Cardiac muscle cell (in vitro differentiated cells and primary cell): ENCODE data around the gene METTL6. TPM values are rescaled to one million over a fixed set of nuclear protein-coding genes. Genes with fewer than 3 reads are reported as not detected.
A peak's percentile ranks its signal among the peaks of the same experiment; 100 is the strongest.

Experiments used
- DNase-seq, 2 donors: peaks; one replicate each; pipeline versions ENCODE4 v3.0.0 to v3.0.0-alpha.2; 2010 to 2017; ENCODE audit warnings: low read depth in 1 of 2, low spot score in 1 of 2
- H3K27ac ChIP-seq: fragments of 200-600 bp; sonication (generic); 2 replicates; pipeline ENCODE4 v1.5.1; 2016
- H3K27me3 ChIP-seq: fragments of 200-600 bp; sonication (generic); 2 replicates; pipeline ENCODE4 v1.6.0; 2016; ENCODE audit warnings: control low read depth
- H3K36me3 ChIP-seq: fragments of 200-600 bp; sonication (generic); 2 replicates; pipeline ENCODE4 v1.5.1; 2016; ENCODE audit warnings: control low read depth
- H3K4me1 ChIP-seq: fragments of 200-600 bp; sonication (generic); 2 replicates; pipeline ENCODE4 v1.8.1; 2017; ENCODE audit warnings: low read depth, mild to moderate bottlenecking, mixed run types
- H3K4me3 ChIP-seq: fragments of 200-600 bp; sonication (generic); 2 replicates; pipeline ENCODE4 v1.5.1; 2016; ENCODE audit warnings: mild to moderate bottlenecking
- H3K9me3 ChIP-seq: fragments of 200-600 bp; sonication (generic); 2 replicates; pipeline ENCODE4 v1.5.1; 2017; ENCODE audit warnings: low read depth, mild to moderate bottlenecking, control low read depth
- polyA plus RNA-seq: library from polyadenylated mRNA; unstranded; fragments of >200 nt; fragmentation: Nextera tagmentation; extraction: Ambion mirVana; gene quantifications from 2 replicates; pipeline ENCODE4 v1.2.1, GENCODE V29; 2016
- total RNA-seq: library from RNA; depleted of rRNA; stranded (reverse); fragments of >200 nt; gene quantifications from 2 replicates; pipeline ENCODE4 v1.2.3, GENCODE V29; 2016
- TF ChIP-seq, protein P1 (sequence below): IDR thresholded peaks from 2 replicates; pipeline ENCODE4 v1.5.1; 2012; ENCODE audit warnings: low read depth, mild to moderate bottlenecking, low read length

The METTL6 gene
- total and polyA plus RNA-seq, 2 experiments from 2014 or later: 19.7 to 21.1 TPM

DNA sequence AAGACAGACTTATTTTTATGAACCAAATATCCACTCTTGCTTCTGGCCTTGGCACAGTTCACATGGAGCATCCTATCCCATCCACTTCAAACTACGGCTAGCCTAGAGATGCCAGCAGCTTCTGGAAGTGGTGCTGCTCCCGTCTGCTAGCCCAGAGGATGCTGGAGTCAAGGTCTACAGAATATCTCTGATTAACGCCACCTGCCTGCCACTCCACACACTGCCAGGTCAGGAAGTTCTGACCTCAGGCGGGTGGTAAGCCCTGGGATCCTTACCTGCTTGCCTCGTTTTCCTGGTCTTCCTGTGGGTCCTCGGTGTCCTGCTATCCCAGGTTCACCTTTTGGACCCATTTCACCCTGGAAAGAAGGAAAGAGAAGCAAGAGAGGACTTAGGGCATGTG, 42.9 kb upstream of the METTL6 start:
- no peaks in the 10 kb centered on the region for H3K4me1 ChIP-seq
- no peak for DNase-seq
- no peaks in the 10 kb centered on the region for H3K27me3 ChIP-seq
- H3K9me3 ChIP-seq: no peaks in the 10 kb centered on the region
- H3K36me3 ChIP-seq: no peaks in the 10 kb centered on the region
- H3K4me3 ChIP-seq: no peak overlapping the region
- TF ChIP-seq, protein P1, sequence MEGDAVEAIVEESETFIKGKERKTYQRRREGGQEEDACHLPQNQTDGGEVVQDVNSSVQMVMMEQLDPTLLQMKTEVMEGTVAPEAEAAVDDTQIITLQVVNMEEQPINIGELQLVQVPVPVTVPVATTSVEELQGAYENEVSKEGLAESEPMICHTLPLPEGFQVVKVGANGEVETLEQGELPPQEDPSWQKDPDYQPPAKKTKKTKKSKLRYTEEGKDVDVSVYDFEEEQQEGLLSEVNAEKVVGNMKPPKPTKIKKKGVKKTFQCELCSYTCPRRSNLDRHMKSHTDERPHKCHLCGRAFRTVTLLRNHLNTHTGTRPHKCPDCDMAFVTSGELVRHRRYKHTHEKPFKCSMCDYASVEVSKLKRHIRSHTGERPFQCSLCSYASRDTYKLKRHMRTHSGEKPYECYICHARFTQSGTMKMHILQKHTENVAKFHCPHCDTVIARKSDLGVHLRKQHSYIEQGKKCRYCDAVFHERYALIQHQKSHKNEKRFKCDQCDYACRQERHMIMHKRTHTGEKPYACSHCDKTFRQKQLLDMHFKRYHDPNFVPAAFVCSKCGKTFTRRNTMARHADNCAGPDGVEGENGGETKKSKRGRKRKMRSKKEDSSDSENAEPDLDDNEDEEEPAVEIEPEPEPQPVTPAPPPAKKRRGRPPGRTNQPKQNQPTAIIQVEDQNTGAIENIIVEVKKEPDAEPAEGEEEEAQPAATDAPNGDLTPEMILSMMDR: no peak
- H3K27ac ChIP-seq: no peak overlapping the region

DNA sequence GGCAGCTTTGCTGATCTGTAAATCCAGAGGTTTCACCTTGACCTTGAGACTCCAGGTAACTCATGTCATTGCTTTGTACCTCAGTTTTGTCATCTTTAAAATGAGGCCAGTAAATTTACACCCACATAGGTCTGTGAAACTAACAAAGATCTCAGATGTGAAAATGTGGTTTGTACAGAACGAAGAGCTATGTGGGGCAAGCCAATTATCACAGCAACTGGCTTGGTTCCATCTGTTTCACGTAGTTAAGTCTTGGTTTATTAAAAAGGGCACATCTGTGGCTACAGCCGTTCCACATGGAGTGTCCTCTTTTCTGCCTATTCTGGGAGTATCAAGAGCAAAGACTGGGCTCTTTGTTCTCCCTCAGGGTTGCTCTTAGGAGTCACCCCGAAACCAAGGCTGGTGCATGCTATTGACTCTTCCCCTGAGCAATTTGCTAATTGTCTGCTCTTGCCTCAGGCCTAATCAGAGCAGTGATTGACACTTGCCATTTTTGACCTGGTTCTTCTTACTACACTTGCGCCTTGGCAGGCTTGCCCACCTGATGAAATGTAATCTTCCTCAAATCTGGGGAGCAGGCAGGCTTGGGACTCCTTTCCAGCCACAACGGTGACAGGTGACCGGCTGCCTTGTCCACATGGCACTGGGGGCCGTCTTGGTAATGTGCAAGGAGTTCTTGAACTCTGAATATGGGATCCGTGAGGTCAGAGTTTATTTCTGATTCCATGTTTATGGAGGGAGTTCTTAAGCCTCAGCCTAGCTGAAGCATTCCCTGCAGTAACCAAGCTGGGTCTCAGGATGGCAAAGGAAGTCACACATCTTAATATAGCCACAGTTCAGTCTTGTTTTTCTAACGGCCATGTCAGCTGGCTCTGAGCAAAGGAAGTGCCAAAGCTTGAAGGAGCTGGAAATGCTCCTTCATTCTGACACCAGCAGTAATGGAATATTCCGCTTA, 40.2 kb upstream of the METTL6 start:
- Histone ChIP-seq H3K9me3 (no peaks in the 10 kb centered on the region), H3K36me3 (no peaks in the 10 kb centered on the region), H3K4me1 (no peaks in the 10 kb centered on the region), H3K27me3 (no peaks in the 10 kb centered on the region), H3K27ac (no peak overlapping the region), H3K4me3 (no peak overlapping the region)
- TF ChIP-seq, protein P1: no peak
- peak; percentile 9 to 13 for DNase-seq

DNA sequence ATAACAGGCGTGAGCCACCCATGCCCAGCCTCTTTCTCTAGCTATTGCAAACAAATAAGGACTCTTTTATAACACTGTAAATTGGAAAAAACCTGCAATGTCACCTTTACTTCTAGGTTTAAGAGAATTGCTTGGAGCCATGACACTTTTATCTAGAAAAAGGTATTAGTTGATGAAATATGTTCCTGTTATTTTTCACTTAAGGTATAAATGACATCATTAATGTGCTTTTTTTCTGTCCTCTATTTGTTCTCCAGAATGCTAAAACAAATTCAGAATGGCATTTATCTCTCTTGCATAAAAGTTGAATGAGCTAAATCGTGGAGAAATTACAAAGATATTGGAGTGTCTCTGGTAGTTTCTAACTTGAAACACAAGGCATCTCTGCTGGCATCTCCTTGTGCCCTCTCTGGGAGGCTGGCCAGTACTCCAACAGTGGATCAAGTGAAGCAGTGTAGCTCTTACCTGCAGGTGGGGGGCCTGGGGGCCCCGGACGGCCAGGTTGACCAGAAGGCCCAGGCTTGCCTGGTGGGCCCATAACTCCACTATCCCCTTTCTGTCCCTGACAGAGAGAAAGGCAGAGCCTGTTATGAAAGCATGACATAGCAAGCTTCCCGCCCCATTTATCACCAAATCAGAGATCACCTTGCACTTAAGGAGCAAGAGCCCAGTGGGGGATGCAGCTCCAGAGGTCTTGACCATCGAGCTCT, 38.7 kb upstream of the METTL6 start:
- no peak for DNase-seq
- no peaks in the 10 kb centered on the region for H3K4me1 ChIP-seq
- H3K36me3 ChIP-seq: no peaks in the 10 kb centered on the region
- H3K27ac ChIP-seq: no peak overlapping the region
- H3K9me3 ChIP-seq: no peaks in the 10 kb centered on the region
- TF ChIP-seq, protein P1: no peak
- H3K4me3 ChIP-seq: no peak overlapping the region
- no peaks in the 10 kb centered on the region for H3K27me3 ChIP-seq

DNA sequence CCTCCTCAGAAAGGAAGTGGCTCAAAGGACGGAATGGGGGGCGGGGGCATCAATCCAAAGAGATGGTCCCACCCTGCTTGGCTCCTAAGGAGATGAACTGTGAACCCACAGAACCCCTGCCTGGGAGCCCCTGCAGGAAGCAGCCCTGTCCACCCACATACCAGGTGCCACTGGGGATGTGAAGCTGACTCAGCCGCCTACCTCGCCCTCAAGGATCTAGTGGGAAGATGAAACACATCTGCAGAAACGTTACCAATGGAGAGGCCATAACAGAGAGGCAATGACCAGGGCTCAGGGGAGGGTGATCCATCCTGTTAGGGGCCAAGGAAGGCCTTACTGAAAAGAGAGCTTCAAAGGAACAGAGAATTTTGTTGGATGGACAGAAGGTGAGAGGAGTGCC, 35.1 kb upstream of the METTL6 start:
- no peak overlapping the region for H3K27ac ChIP-seq
- H3K4me1 ChIP-seq: no peaks in the 10 kb centered on the region
- TF ChIP-seq, protein P1: no peak
- H3K4me3 ChIP-seq: no peak overlapping the region
- DNase-seq: no peak
- H3K27me3 ChIP-seq: no peaks in the 10 kb centered on the region
- H3K36me3 ChIP-seq: no peaks in the 10 kb centered on the region
- no peaks in the 10 kb centered on the region for H3K9me3 ChIP-seq

DNA sequence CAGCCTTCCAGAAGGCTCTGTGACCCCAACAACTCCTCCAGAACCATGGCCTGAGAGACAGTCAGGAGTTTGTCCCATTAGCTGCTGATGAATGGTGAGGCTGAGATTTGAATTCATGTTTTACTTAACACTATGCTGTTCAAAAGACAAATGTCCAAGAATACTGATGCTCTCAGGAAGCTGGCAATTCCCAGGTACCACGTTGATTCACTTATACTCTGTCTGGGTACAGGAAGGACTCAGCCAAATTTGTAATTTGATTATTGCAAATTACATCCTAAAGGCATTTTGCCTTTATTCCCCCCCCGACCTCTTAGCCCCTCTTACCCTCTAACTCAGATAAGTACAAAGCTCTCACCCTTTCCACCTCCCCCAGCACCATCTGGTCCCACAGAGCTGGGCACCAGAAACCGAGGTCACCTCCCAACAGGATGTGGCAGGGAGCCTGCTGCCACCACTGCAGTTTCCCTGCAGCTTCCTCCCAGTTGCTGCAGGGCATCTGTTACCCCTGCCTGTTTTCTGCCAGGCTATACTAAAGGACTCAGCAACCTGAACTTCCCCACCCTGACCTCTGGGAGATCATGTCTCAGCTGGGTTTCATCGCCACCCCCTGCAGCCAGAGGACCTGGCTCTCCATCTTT, 33.7 kb upstream of the METTL6 start:
- H3K4me3 ChIP-seq: no peak overlapping the region
- TF ChIP-seq, protein P1: no peak
- H3K4me1 ChIP-seq: no peaks in the 10 kb centered on the region
- no peaks in the 10 kb centered on the region for H3K36me3 ChIP-seq
- H3K27me3 ChIP-seq: no peaks in the 10 kb centered on the region
- H3K9me3 ChIP-seq: no peaks in the 10 kb centered on the region
- no peak for DNase-seq
- no peak overlapping the region for H3K27ac ChIP-seq
